Measurements from ENCODE around the gene KIAA1671.
A peak's percentile ranks its signal among the peaks of the same experiment; 100 is the strongest.

The KIAA1671 gene

GRCh38 chr22:25018009-25018408 is 65.5 kb downstream of the KIAA1671 start:
- no peak for DNase-seq

GRCh38 chr22:25019427-25020184 is 67.1 kb downstream of the KIAA1671 start:
- no peak for DNase-seq

- no peak for DNase-seq
Measured at GRCh38 chr22:25021409-25021808, 68.9 kb downstream of the KIAA1671 start.

GRCh38 chr22:25021976-25022711 is 69.6 kb downstream of the KIAA1671 start:
- no peak for DNase-seq

- DNase-seq: no peak
Measured at GRCh38 chr22:25023879-25024278, 71.4 kb downstream of the KIAA1671 start.

GRCh38 chr22:25024895-25025294 is 72.4 kb downstream of the KIAA1671 start:
- DNase-seq: no peak

- DNase-seq: peak; percentile 62
Measured at GRCh38 chr22:25025491-25026400, 73.2 kb downstream of the KIAA1671 start.

- DNase-seq: no peak
Measured at GRCh38 chr22:25027043-25027906, 74.8 kb downstream of the KIAA1671 start.

- peak; percentile 44 for DNase-seq
Measured at GRCh38 chr22:25027959-25028840, 75.7 kb downstream of the KIAA1671 start.

GRCh38 chr22:25028841-25029141 is 76.3 kb downstream of the KIAA1671 start:
- no peak for DNase-seq

- DNase-seq: no peak
Measured at GRCh38 chr22:25029181-25029580, 76.7 kb downstream of the KIAA1671 start.

- DNase-seq: peak; percentile 59
Measured at GRCh38 chr22:25030636-25031035, 78.1 kb downstream of the KIAA1671 start.

GRCh38 chr22:25032066-25032465 is 79.5 kb downstream of the KIAA1671 start:
- DNase-seq: no peak

- no peak for DNase-seq
Measured at GRCh38 chr22:25035715-25036114, 83.2 kb downstream of the KIAA1671 start.

- DNase-seq: no peak
Measured at GRCh38 chr22:25038239-25038638, 85.7 kb downstream of the KIAA1671 start.

- DNase-seq: no peak
Measured at GRCh38 chr22:25038771-25039170, 86.3 kb downstream of the KIAA1671 start.

- no peak for DNase-seq
Measured at GRCh38 chr22:25039255-25039654, 86.7 kb downstream of the KIAA1671 start.

- DNase-seq: no peak
Measured at GRCh38 chr22:25039754-25040153, 87.2 kb downstream of the KIAA1671 start.

GRCh38 chr22:25045159-25045558 is 92.6 kb downstream of the KIAA1671 start:
- no peak for DNase-seq

GRCh38 chr22:25048071-25048470 is 95.6 kb downstream of the KIAA1671 start:
- no peak for DNase-seq

All from right hindlimb (tissue), 1 donor.